Neural cell (in vitro differentiated cells): Measurements from ENCODE around the gene ODAD4. TPM values are rescaled to one million over a fixed set of nuclear protein-coding genes. Genes with fewer than 3 reads are reported as not detected.
A peak's percentile ranks its signal among the peaks of the same experiment; 100 is the strongest.

ENCODE experiments used
- H2AFZ ChIP-seq: fragments of 200-600, 300-800 bp; sonication (generic), shearing (Covaris generic); 2 replicates; pipeline ENCODE4 v1.6.0; 2014; ENCODE audit warnings: low read depth, mild to moderate bottlenecking, antibody characterized with exemption, low read length, moderate library complexity
- H3F3A ChIP-seq: fragments of 200-600 bp; shearing (Covaris generic); 2 replicates; pipeline ENCODE4 v1.6.1; 2016; ENCODE audit warnings: mild to moderate bottlenecking, moderate library complexity, mixed read lengths, antibody characterized with exemption, low read length; ENCODE audit not compliant: insufficient read depth, poor library complexity, severe bottlenecking
- H3K27ac ChIP-seq: fragments of 200-600, 300-800 bp; sonication (generic), shearing (Covaris generic); 2 replicates; pipeline ENCODE4 v1.5.1; 2014; ENCODE audit warnings: mild to moderate bottlenecking, low read length, moderate library complexity
- H3K27me3 ChIP-seq: fragments of 300-800, 200-600 bp; sonication (generic), shearing (Covaris generic); 2 replicates; pipeline ENCODE4 v1.6.0; 2014; ENCODE audit warnings: mild to moderate bottlenecking, low read depth, low read length, moderate library complexity; ENCODE audit not compliant: insufficient read depth
- H3K36me3 ChIP-seq: fragments of 300-800, 200-600 bp; sonication (generic), shearing (Covaris generic); 2 replicates; pipeline ENCODE4 v1.5.1; 2014; ENCODE audit warnings: mild to moderate bottlenecking, antibody characterized with exemption, low read length, moderate library complexity; ENCODE audit not compliant: insufficient read depth
- H3K4me2 ChIP-seq: fragments of 300-800, 200-600 bp; sonication (generic), shearing (Covaris generic); 2 replicates; pipeline ENCODE4 v1.6.0; 2014; ENCODE audit warnings: mild to moderate bottlenecking, low read length
- H3K4me3 ChIP-seq: fragments of 300-800, 200-600 bp; sonication (generic), shearing (Covaris generic); 2 replicates; pipeline ENCODE4 v1.5.1; 2014; ENCODE audit warnings: mild to moderate bottlenecking, low read length, moderate library complexity
- H3K79me2 ChIP-seq: fragments of 200-600 bp; shearing (Covaris generic); replicated peaks from 2 replicates; pipeline ENCODE4 v1.6.0; 2014; ENCODE audit warnings: mild to moderate bottlenecking, low read length, moderate library complexity; ENCODE audit not compliant: insufficient read depth
- H3K9ac ChIP-seq: fragments of 300-800, 200-600 bp; sonication (generic), shearing (Covaris generic); 2 replicates; pipeline ENCODE4 v1.6.1; 2016; ENCODE audit warnings: mild to moderate bottlenecking, low read length, mixed read lengths
- H3K9me2 ChIP-seq: fragments of 200-600 bp; shearing (Covaris generic); 2 replicates; pipeline ENCODE4 v1.6.1; 2016; ENCODE audit warnings: mild to moderate bottlenecking, low read length, mixed read lengths; ENCODE audit not compliant: insufficient read depth
- H3K9me3 ChIP-seq: fragments of 200-600, 300-800 bp; sonication (generic), shearing (Covaris generic); 2 replicates; pipeline ENCODE4 v1.6.1; 2016; ENCODE audit warnings: mild to moderate bottlenecking, mixed run types, low read length, moderate library complexity, mixed read lengths
- H4K20me1 ChIP-seq: fragments of 200-600 bp; shearing (Covaris generic); 2 replicates; pipeline ENCODE4 v1.6.1; 2016; ENCODE audit warnings: mild to moderate bottlenecking, mixed run types; ENCODE audit not compliant: insufficient read depth
- CTCF ChIP-seq: fragments of 450-650 bp; IDR thresholded peaks from 2 replicates; pipeline ENCODE4 v1.5.1; 2014; ENCODE audit warnings: antibody characterized with exemption, mild to moderate bottlenecking, moderate library complexity; ENCODE audit not compliant: poor library complexity, severe bottlenecking
- EP300 ChIP-seq: fragments of 450-650 bp; conservative IDR thresholded peaks from 2 replicates; pipeline ENCODE4 v1.6.1; 2014; ENCODE audit warnings: antibody characterized with exemption, mild to moderate bottlenecking, moderate library complexity; ENCODE audit not compliant: poor library complexity, severe bottlenecking
- EZH2 ChIP-seq: fragments of 200-600, 300-800 bp; shearing (Covaris generic), sonication (generic); IDR thresholded peaks from 2 replicates; pipeline ENCODE4 v1.6.1; 2014; ENCODE audit warnings: antibody characterized with exemption, low read length, borderline replicate concordance, mild to moderate bottlenecking; ENCODE audit not compliant: insufficient read depth, poor library complexity, severe bottlenecking
- MXI1 ChIP-seq: fragments of 450-650 bp; conservative IDR thresholded peaks from 2 replicates; pipeline ENCODE4 v1.6.1; 2014; ENCODE audit warnings: antibody characterized with exemption, mild to moderate bottlenecking; ENCODE audit not compliant: poor library complexity, severe bottlenecking
- POLR2AphosphoS5 ChIP-seq: IDR thresholded peaks from 2 replicates; pipeline ENCODE4 v1.6.1; 2012
- RAD21 ChIP-seq: fragments of 450-650 bp; conservative IDR thresholded peaks from 2 replicates; pipeline ENCODE4 v1.6.1; 2014; ENCODE audit warnings: antibody characterized with exemption, mild to moderate bottlenecking, moderate library complexity
- SMC3 ChIP-seq: fragments of 450-650 bp; conservative IDR thresholded peaks from 2 replicates; pipeline ENCODE4 v1.6.1; 2014; ENCODE audit warnings: antibody characterized with exemption, mild to moderate bottlenecking, moderate library complexity; ENCODE audit not compliant: poor library complexity
- TAF1 ChIP-seq: IDR thresholded peaks from 2 replicates; pipeline ENCODE4 v1.6.1; 2012; ENCODE audit warnings: low read depth
- polyA plus RNA-seq: library from polyadenylated mRNA; depleted of rRNA; stranded (reverse); fragments of >200 nt; gene quantifications from 2 replicates; pipeline ENCODE4 v1.2.3, GENCODE V29; 2014
- TF ChIP-seq, protein P1 (sequence below): IDR thresholded peaks from 2 replicates; pipeline ENCODE4 v1.6.1; 2012; ENCODE audit warnings: borderline replicate concordance

ODAD4 gene
- polyA plus RNA-seq, 1 donor from 2014 or later: 5.7 TPM

- Histone ChIP-seq H3K4me2 (peak overlapping the region; percentile 87), H3K36me3 (peaks cover 6% of the 10 kb centered on the region), H3K27ac (peak overlapping the region; percentile 89), H3K9me2 (no peaks in the 10 kb centered on the region), H3K79me2 (peaks cover 58% of the 10 kb centered on the region), H3K9ac (peak overlapping the region; percentile 95), H3K4me3 (peak overlapping the region; percentile 100), H3K27me3 (no peaks in the 10 kb centered on the region), H3F3A (no peaks in the 10 kb centered on the region), H2AFZ (peak overlapping the region; percentile 51), H4K20me1 (peaks cover 8% of the 10 kb centered on the region), H3K9me3 (no peaks in the 10 kb centered on the region)
- TF ChIP-seq EZH2: no peak
- peak; percentile 7 for TF ChIP-seq CTCF
Observed at GRCh38 chr17:41917679-41918313, 12.6 kb upstream of the ODAD4 start.

DNA sequence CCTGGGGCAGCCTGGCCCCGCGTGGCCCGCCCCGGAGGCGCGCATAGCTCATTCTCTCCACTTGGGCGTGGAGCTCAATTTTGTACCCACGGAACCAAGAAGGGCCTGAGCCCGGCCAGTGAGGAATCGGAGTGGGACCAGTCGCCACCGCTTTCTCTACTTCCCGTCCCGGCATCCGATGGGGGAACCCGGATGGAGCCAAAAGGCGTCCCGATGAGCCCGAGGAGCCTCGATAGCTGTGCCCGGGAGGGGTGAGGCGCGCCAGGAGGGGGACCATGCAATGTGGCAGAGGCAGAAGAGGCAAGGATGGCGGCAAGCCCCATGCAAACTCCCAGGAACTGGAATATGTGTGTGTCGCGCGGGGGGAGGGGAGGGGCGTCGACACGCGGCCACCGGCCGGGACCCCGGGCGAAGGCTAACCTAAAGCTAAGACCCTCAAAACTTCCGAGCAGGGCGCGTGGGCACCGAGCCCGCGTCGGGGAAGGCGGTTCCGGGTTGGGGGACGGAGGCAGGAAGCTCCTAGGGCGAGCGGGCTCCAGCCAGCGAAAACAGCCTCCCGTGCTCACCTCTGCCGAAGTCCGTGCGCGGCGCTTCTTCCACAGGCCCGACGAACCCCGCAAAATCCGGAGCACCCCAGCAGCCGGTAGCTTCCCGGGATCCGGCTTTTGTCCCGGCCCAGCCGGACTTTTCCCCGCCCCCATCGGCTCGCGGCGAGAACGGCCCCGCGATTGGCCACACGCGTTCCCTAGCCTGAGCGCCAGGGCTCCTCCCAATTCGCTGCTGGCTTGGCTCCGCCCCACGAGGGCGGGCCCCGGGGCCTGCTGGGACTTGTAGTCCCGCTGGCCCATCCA, 11.9 kb upstream of the ODAD4 start, which contains the start of gene ACLY:
Gene ACLY, minus strand, starts transcription at position 638 of the 851 bp plus-strand sequence. CDS start 5,078 bp downstream, outside the sequence.
- no peaks in the 10 kb centered on the region for H3K9me3 ChIP-seq
- no peaks in the 10 kb centered on the region for H3F3A ChIP-seq
- H4K20me1 ChIP-seq: peaks cover 7% of the 10 kb centered on the region
- H3K4me3 ChIP-seq: peak within 1 kb of the TSS; percentile 100
- peaks cover 51% of the 10 kb centered on the region for H3K79me2 ChIP-seq
- H3K36me3 ChIP-seq: no peaks in the 10 kb centered on the region
- TF ChIP-seq, protein P1, sequence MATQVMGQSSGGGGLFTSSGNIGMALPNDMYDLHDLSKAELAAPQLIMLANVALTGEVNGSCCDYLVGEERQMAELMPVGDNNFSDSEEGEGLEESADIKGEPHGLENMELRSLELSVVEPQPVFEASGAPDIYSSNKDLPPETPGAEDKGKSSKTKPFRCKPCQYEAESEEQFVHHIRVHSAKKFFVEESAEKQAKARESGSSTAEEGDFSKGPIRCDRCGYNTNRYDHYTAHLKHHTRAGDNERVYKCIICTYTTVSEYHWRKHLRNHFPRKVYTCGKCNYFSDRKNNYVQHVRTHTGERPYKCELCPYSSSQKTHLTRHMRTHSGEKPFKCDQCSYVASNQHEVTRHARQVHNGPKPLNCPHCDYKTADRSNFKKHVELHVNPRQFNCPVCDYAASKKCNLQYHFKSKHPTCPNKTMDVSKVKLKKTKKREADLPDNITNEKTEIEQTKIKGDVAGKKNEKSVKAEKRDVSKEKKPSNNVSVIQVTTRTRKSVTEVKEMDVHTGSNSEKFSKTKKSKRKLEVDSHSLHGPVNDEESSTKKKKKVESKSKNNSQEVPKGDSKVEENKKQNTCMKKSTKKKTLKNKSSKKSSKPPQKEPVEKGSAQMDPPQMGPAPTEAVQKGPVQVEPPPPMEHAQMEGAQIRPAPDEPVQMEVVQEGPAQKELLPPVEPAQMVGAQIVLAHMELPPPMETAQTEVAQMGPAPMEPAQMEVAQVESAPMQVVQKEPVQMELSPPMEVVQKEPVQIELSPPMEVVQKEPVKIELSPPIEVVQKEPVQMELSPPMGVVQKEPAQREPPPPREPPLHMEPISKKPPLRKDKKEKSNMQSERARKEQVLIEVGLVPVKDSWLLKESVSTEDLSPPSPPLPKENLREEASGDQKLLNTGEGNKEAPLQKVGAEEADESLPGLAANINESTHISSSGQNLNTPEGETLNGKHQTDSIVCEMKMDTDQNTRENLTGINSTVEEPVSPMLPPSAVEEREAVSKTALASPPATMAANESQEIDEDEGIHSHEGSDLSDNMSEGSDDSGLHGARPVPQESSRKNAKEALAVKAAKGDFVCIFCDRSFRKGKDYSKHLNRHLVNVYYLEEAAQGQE: peak; percentile 61
- TF ChIP-seq CTCF (no peak), RAD21 (no peak), EZH2 (no peak), TAF1 (peak; percentile 58), POLR2AphosphoS5 (peak; percentile 88), SMC3 (peak; percentile 24), MXI1 (peak; percentile 92), EP300 (peak; percentile 34)
- peak within 1 kb of the TSS; percentile 95 for H3K9ac ChIP-seq
- no peaks in the 10 kb centered on the region for H3K27me3 ChIP-seq
- H3K27ac ChIP-seq: peak within 1 kb of the TSS; percentile 89
- H3K9me2 ChIP-seq: no peaks in the 10 kb centered on the region
- H2AFZ ChIP-seq: peak within 1 kb of the TSS; percentile 88
- peak within 1 kb of the TSS; percentile 87 for H3K4me2 ChIP-seq
